Fibroblast of skin of abdomen (primary cell): ENCODE data around the gene APCDD1L.

ENCODE experiments used
- DNase-seq: peaks from one replicate; pipeline ENCODE4 v3.0.0-alpha.2; 2013

The APCDD1L gene

GRCh38 chr20:58466729-58467571 is 48.2 kb downstream of the APCDD1L start:
- no peak for DNase-seq

GRCh38 chr20:58466095-58466708 is 49.0 kb downstream of the APCDD1L start:
- no peak for DNase-seq

- DNase-seq, result no peak
Measured at GRCh38 chr20:58464838-58465237, 50.4 kb downstream of the APCDD1L start.

- DNase-seq, result no peak
Measured at GRCh38 chr20:58463256-58463655, 51.9 kb downstream of the APCDD1L start.

- DNase-seq, result peak; percentile 50
Measured at GRCh38 chr20:58461899-58462298, 53.3 kb downstream of the APCDD1L start.

- no peak for DNase-seq
Measured at GRCh38 chr20:58461104-58461503, 54.1 kb downstream of the APCDD1L start.

GRCh38 chr20:58459058-58459750 is 56.0 kb downstream of the APCDD1L start:
- no peak for DNase-seq

GRCh38 chr20:58458342-58459057 is 56.7 kb downstream of the APCDD1L start:
- DNase-seq, result peak; percentile 40

GRCh38 chr20:58457083-58457695 is 58.0 kb downstream of the APCDD1L start:
- DNase-seq, result peak; percentile 86

- no peak for DNase-seq
Measured at GRCh38 chr20:58454460-58454859, 60.7 kb downstream of the APCDD1L start.

- no peak for DNase-seq
Measured at GRCh38 chr20:58453391-58453790, 61.8 kb downstream of the APCDD1L start.

GRCh38 chr20:58452667-58453255 is 62.4 kb downstream of the APCDD1L start:
- DNase-seq, result no peak

- DNase-seq, result peak; percentile 51
Measured at GRCh38 chr20:58450254-58450653, 64.9 kb downstream of the APCDD1L start.

- no peak for DNase-seq
Measured at GRCh38 chr20:58449681-58450221, 65.4 kb downstream of the APCDD1L start.

- DNase-seq, result no peak
Measured at GRCh38 chr20:58448958-58449357, 66.2 kb downstream of the APCDD1L start.

- peak; percentile 44 for DNase-seq
Measured at GRCh38 chr20:58447511-58448391, 67.4 kb downstream of the APCDD1L start.

- no peak for DNase-seq
Measured at GRCh38 chr20:58446960-58447265, 68.3 kb downstream of the APCDD1L start.

- no peak for DNase-seq
Measured at GRCh38 chr20:58446264-58446959, 68.8 kb downstream of the APCDD1L start.

- no peak for DNase-seq
Measured at GRCh38 chr20:58444746-58445255, 70.4 kb downstream of the APCDD1L start.

- no peak for DNase-seq
Measured at GRCh38 chr20:58441723-58442122, 73.5 kb downstream of the APCDD1L start.
